C4-2B (cell line): Measurements from ENCODE around the gene PRDX5.

Experiments
- ZFX ChIP-seq: fragments of 450-650 bp; IDR thresholded peaks from 2 replicates; pipeline ENCODE4 v1.6.1; 2017
- TF ChIP-seq, protein P1 (sequence below): fragments of 450-650 bp; conservative IDR thresholded peaks from 2 replicates; pipeline ENCODE4 v1.5.1; 2017; ENCODE audit warnings: mild to moderate bottlenecking

DNA sequence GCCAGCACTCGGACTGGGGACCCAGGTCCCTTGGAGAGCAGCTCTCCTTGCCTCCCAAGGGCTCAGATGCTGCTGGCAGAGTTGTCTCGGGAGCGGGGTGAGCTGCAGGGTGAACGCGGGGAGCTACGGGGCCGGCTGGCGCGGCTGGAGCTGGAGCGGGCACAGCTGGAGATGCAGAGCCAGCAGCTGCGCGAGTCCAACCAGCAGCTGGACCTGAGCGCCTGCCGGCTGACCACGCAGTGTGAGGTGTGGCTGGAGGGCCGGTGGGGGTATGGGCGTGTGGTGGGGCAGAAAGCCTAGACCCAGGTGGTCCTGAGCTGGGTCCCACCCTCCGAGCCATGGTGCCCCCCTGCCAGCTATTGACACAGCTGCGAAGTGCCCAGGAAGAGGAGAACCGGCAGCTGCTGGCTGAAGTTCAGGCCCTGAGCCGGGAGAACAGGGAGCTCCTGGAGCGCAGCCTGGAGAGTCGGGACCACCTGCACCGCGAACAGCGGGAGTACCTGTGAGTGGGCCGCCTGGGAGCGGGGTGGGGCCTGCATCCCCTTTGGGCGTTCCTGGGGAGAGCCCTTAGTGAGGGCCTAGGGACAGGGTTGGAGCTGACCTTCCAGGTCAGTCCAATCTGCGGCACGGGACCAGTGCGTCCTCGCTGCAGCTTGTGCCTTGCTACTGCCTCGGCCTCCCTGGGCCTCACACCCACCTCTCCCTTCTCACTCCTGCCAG lies 35.2 kb downstream of the PRDX5 start:
- TF ChIP-seq, protein P1, sequence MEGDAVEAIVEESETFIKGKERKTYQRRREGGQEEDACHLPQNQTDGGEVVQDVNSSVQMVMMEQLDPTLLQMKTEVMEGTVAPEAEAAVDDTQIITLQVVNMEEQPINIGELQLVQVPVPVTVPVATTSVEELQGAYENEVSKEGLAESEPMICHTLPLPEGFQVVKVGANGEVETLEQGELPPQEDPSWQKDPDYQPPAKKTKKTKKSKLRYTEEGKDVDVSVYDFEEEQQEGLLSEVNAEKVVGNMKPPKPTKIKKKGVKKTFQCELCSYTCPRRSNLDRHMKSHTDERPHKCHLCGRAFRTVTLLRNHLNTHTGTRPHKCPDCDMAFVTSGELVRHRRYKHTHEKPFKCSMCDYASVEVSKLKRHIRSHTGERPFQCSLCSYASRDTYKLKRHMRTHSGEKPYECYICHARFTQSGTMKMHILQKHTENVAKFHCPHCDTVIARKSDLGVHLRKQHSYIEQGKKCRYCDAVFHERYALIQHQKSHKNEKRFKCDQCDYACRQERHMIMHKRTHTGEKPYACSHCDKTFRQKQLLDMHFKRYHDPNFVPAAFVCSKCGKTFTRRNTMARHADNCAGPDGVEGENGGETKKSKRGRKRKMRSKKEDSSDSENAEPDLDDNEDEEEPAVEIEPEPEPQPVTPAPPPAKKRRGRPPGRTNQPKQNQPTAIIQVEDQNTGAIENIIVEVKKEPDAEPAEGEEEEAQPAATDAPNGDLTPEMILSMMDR = no peak
- TF ChIP-seq ZFX = no peak
